Stimulated activated CD4-positive, alpha-beta T cell treated with anti-CD3 and anti-CD28 coated beads, Interleukin-1b, Interleukin-23, amount 100 ng/mL, for 4 hours (primary cell): ENCODE data around the gene RTCB.

Source experiments
- DNase-seq, 2 donors: peaks; one replicate each; pipeline ENCODE4 v3.0.0-alpha.2; 2020; ENCODE audit warnings: low read depth in 2 of 2

Gene RTCB

GRCh38 chr22:32339190-32340012, 72.6 kb downstream of the RTCB start:
- no peak for DNase-seq

GRCh38 chr22:32338757-32339156, 73.3 kb downstream of the RTCB start:
- no peak for DNase-seq
